Stimulated activated CD8-positive, alpha-beta memory T cell treated with anti-CD3 and anti-CD28 coated beads, Interleukin-2, amount 100 ng/mL, for 1 hour (primary cell): ENCODE data around the gene MRPS12.
"Not testable (repeated sequence)": the region's sequence is repeated elsewhere in the genome, so short reads cannot be mapped to it uniquely, and the experiment has no call there.

Source experiments
- DNase-seq, 2 donors: peaks; one replicate each; pipeline ENCODE4 v3.0.0-alpha.2; 2020; ENCODE audit warnings: low read depth in 2 of 2

Gene MRPS12

GRCh38 chr19:38930776-38931520, at the start of gene MRPS12:
Gene MRPS12 (plus strand): TSS chr19:38930944. CDS start chr19:38931295, 351 bp downstream.
- DNase-seq = peak; percentile 93 to 95

GRCh38 chr19:38883286-38883685, 47.5 kb upstream of the MRPS12 start:
- no peak for DNase-seq

GRCh38 chr19:38884691-38885090, 46.1 kb upstream of the MRPS12 start:
- not testable (repeated sequence) for DNase-seq

- DNase-seq = no peak
Measured at GRCh38 chr19:38888876-38889275, 41.9 kb upstream of the MRPS12 start.

- no peak for DNase-seq
Measured at GRCh38 chr19:38889803-38890202, 40.9 kb upstream of the MRPS12 start.

GRCh38 chr19:38890686-38891085, 40.1 kb upstream of the MRPS12 start:
- no peak for DNase-seq

- no peak for DNase-seq
Measured at GRCh38 chr19:38891771-38892170, 39.0 kb upstream of the MRPS12 start.

- no peak for DNase-seq
Measured at GRCh38 chr19:38892841-38893240, 37.9 kb upstream of the MRPS12 start.

- no peak for DNase-seq
Measured at GRCh38 chr19:38893341-38893771, 37.4 kb upstream of the MRPS12 start.

GRCh38 chr19:38894968-38895367, 35.8 kb upstream of the MRPS12 start:
- no peak for DNase-seq

GRCh38 chr19:38898788-38899446, 31.8 kb upstream of the MRPS12 start:
- peak in 1 of 2 donors; percentile 9 for DNase-seq

- peak; percentile 96 to 98 for DNase-seq
Measured at GRCh38 chr19:38899447-38900201, 31.1 kb upstream of the MRPS12 start, which contains the start of the genes NFKBIB and SIRT2. Gene NFKBIB (plus strand): TSS chr19:38899969. CDS start chr19:38900033, 64 bp downstream. Gene SIRT2 (minus strand): TSS chr19:38899618. CDS start chr19:38899521, 97 bp downstream.

- no peak for DNase-seq
Measured at GRCh38 chr19:38900202-38900629, 30.5 kb upstream of the MRPS12 start.

GRCh38 chr19:38900743-38901190, 30.0 kb upstream of the MRPS12 start:
- no peak for DNase-seq

- no peak for DNase-seq
Measured at GRCh38 chr19:38901683-38902082, 29.1 kb upstream of the MRPS12 start.

GRCh38 chr19:38904581-38905539, 25.9 kb upstream of the MRPS12 start:
- DNase-seq = no peak

- DNase-seq = no peak
Measured at GRCh38 chr19:38905620-38906019, 25.1 kb upstream of the MRPS12 start.

- no peak for DNase-seq
Measured at GRCh38 chr19:38907227-38907626, 23.5 kb upstream of the MRPS12 start.

GRCh38 chr19:38907670-38908069, 23.1 kb upstream of the MRPS12 start:
- no peak for DNase-seq

GRCh38 chr19:38908911-38909310, 21.8 kb upstream of the MRPS12 start:
- no peak for DNase-seq

GRCh38 chr19:38910488-38910887, 20.3 kb upstream of the MRPS12 start:
- DNase-seq = no peak
